ENCODE results near the gene RET. TPM values are rescaled to one million over a fixed set of nuclear protein-coding genes. Genes with fewer than 3 reads are reported as not detected.

RET gene
- 3.4 TPM for polyA plus RNA-seq (ENCODE audit: insufficient read length)

GRCh38 chr10:43076876-43077420 lies at the start of gene RET:
RET (plus strand) TSS chr10:43077069; CDS start chr10:43077259, 190 bp downstream.
- DNase-seq (ENCODE audit: low read depth), result no peak

DNA sequence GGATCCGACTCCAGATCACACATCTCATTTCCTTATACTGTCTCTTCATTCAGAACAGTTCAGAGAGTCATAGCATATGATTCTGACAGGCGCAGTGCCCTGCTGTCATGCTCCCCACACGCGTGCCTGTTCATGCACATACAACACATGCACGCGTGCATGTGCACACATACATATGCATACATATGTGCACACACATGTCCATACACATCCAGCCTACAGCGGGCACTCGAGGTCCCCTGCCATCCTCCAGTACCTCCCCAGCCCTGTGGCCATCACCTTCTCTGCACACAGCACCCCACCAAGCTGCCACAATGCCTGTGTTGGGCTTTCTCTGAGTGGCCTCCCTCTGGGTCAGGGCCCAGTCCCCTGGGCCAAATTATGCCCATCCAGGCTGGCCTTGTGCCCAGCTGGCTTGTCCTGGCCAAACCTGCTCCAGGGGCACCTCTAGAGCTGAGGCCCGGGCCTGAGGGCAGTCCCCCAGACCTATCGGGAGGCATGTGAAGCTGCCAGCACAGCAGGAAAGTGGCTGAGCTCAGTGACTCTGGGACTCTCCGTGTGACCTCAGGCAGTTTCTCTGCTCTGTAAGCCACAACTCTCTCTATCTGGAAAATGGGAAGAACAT lies 49.4 kb upstream of the RET start:
- no peak for DNase-seq (ENCODE audit: low read depth)

DNA sequence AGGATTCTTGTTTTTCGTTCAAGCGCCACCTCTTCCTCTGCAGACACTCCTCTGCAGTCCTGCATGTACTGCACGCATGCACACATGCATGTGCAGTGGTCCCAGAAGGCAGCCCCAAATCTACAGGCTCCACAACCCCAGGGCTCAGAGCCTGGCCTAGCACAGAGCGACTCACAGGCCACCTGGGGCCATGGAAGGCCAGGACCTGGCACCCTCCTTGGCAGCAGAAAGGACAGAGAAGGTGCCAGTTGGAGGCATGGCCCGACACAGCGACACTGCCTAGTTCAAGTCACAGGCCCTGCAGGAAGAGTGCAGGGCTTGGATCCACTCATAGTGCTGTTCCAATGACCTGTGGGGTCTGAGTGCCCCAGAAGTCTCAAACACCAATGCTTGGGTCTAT lies 48.7 kb upstream of the RET start:
- DNase-seq (ENCODE audit: low read depth), result no peak

DNA sequence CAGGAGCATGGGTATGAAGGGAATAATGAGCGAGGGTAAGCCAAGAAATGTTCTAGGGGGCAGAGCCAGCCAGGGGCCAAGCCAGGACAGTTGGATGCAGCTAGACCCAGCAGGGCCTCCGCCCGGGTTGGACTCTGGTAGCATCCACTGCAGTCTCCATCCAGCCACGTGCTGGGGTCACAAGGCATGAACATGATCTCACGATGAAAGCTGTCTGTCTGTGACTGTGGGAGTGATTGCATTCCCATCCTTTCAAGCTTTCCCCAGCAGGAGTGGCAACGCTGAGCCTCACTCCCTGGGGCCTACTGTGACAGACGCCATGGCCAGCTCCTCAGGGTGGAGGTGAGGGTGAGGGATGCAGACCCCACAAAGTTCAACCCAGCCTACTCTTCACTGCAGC lies 47.8 kb upstream of the RET start:
- DNase-seq (ENCODE audit: low read depth), result no peak

DNA sequence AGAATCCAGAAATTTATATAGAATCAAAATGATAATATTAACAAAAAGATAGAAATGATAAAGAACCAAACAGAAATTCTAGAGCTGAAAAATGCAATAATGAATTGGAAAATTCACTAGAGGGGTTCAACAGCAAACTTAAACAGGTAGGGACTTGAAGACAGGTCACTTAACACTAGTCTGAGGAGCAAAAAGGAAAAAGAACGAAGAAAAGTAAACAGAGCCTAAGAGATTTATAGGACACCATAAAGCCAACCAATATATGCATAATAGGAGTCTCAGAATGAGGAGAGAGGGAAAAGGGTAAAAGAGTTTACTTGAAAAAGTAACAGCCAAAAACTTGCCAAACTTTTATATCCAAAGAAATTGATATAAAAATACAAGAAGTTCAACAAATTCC lies 44.3 kb upstream of the RET start:
- no peak for DNase-seq (ENCODE audit: low read depth)

DNA sequence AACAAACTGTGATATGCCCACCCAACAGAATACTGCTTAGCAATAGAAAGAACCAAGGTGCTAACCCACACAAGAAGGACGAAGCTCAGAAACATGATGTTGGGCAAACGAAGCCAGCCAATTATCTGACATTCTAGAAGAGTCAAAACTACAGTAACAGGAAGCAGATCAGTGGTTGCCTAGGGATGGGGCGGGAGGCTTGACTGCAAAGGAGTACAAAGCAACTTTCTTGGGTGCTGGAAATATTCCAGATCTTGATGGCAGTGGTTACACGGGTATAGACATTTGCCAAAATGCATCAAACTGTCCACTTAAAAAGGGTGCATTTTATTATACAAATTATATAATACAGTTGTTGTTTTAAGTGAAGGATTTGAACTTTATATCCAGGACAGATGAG lies 41.1 kb upstream of the RET start:
- DNase-seq (ENCODE audit: low read depth), result no peak

- no peak for DNase-seq (ENCODE audit: low read depth)
Observed at GRCh38 chr10:43036481-43037428, 40.1 kb upstream of the RET start.

DNA sequence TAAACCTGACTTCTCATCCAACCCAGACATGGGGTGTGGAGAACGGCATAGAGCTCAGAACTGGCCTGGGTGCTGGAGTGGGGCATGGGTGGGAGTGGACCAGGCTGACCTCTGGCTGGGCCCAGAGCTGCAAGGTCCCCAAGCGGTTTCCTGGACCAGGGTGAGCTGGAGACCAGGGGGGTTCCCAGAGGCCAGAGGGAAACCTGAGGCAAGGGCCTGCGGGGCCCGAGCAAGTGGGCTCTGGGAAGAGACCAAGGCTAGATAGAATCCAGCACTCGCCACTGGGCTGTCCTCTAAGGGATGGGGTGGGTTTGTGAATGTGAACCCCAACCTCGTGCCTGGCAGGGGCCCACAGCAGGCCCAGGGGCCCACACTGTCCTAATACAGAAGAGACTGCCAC lies 39.4 kb upstream of the RET start:
- DNase-seq (ENCODE audit: low read depth), result no peak

GRCh38 chr10:43037942-43038782 lies 38.7 kb upstream of the RET start:
- no peak for DNase-seq (ENCODE audit: low read depth)

DNA sequence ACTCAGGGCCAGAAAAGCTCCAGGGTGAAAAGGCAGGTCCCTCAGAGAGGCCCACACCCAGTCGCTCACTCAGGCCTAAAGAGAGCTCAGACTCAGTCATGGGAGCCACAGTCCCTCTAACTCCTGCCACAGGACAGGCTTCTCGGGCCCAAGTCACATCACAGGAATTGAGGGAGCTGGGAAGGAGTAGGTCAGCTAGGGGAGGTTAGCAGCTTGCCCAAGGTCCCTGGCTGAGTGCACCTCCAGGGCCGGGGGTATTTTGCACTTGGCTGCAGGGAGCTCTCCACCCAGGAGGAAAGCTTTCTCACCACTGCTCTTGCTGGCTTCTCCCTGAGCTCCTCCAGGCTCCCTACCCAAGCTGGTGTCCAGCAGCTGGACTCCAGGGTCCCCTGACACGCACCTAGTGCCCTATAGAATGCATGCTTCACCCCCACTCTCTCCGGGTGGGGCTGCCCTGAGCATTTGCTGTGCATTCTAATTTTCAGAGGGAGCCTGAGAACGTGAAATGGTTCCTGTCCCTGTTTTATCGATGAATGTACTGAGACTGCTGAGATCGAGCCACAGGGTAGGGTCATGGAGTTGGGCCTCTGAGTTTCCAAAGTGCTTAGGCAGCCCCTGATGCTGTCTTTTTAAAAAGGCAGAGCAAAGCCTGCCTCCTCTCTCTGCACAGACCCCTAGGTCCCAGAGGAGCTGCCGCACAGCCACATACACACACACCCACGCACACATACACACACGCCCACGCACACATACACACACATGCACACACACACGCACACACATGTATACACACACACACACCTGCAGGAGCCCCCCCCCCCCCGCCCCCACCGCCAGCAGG lies 37.9 kb upstream of the RET start:
- no peak for DNase-seq (ENCODE audit: low read depth)

DNA sequence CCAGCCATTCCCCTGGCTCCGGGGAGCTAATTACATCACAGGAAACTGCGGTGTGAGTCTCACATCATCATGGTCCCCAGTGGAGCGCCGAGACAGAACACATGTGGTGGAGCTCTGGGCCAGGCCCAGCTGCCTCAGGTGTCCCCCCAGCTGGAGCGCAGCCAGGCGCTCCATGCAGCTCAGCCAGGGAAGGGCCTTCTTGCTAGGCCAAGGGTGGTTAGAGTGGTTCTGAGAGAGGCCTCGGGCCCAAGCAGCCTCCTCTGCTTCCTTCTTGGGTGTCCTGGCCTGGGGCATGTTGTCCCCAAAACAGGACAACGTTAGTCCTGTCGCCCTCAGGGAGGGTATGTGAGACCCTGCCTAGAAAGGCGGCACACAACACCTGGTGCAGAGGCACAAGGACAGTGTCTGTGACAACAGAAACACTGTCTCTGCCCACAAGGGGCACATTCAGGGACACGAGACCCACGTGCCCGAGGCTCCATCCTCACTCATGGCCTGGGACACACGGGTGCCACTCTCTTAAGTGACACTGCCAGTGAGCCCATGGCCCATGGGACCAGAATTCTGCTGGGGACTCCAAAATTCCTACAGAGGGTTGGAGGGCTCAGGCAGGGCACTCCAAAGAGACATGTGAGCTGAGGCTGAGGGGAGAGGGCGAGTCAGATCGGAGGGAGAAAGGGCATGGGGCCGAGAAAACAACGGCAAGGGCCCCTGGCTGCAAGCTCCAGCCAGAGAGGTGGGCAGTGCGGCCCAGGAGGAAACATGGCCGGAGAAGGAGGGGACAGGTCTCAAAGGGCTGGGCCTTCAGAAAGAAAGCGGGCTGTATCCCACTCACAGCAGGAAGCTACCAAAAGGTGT lies 37.0 kb upstream of the RET start:
- no peak for DNase-seq (ENCODE audit: low read depth)

DNA sequence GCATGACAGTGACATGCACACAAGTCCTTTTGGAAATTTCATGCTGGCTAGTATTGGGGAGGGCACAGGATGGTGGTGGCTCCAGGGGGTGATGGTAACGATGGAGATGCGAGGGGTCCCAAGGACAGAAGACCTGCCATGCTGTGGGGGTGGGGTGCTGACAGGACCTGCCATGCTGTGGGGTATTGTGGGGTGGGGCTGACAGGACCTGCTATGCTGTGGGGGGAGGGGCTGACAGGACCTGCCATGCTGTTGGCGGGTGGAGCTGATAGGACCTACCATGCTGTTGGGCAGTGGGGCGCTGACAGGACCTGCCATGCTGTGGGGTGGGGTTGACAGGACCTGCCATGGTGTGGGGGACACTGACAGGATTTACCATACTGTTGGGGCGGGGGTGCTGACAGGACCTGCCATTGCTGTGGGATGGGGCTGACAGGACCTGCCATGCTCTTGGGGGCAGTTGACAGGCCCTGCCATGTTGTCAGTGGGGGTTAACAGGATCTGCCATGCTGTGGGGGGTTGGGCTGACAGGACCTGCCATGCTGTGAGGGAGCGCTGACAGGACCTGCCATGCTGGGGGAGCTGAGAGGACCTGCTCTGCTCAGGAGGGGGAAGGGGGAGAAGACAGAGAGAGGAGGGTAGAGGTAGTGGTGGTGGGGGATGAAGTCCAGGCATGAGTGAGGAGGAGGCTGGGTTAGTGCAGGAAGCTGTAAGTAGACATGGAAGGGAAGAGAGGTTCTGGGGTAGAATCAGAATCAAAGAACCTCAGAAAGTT lies 36.2 kb upstream of the RET start:
- DNase-seq (ENCODE audit: low read depth), result no peak

- DNase-seq (ENCODE audit: low read depth), result no peak
Observed at GRCh38 chr10:43041422-43042342, 35.2 kb upstream of the RET start.

- DNase-seq (ENCODE audit: low read depth), result no peak
Observed at GRCh38 chr10:43042503-43043341, 34.1 kb upstream of the RET start.

- no peak for DNase-seq (ENCODE audit: low read depth)
Observed at GRCh38 chr10:43043342-43043772, 33.5 kb upstream of the RET start.

DNA sequence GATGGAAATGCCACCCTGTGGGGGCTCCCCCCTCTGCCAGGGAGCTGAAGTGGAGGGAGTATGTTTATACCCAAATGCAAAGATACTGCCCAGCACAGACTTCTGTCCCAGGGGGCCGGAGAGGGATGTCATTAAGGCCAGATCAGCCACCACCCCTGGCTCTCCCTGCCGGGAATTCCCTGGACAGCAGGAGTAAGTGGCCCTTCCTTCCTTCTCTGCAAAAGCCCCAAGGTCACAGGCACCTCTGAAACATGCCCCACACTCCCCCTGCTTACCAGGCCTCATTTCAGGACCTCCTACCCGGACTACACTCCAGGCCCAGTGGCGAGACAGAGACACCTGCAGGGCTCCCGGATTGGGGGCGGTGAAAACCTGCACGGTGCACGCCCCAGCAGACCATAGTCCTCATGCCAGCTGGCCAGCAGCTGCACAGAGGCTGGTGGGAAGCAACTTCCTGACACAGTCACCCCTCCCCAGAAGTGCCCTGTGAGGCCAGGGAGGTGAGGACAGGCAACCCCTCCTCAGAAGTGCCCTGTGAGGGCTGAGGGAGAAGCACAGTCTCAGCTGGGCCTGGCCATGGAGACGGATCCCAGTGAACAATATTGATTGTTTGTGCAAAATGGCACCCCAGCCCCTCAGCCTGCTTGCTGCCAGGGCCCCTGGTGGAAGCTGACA lies 33.0 kb upstream of the RET start:
- no peak for DNase-seq (ENCODE audit: low read depth)
